ENCODE measurements around the gene ABCA9.

The ABCA9 gene

GRCh38 chr17:69067274-69068047 is 6.7 kb upstream of the ABCA9 start:
- no peak for DNase-seq

GRCh38 chr17:69066482-69066881 is 5.8 kb upstream of the ABCA9 start:
- DNase-seq = no peak

GRCh38 chr17:69065113-69065512 is 4.4 kb upstream of the ABCA9 start:
- no peak for DNase-seq

GRCh38 chr17:69064476-69064875 is 3.7 kb upstream of the ABCA9 start:
- DNase-seq = no peak

GRCh38 chr17:69064001-69064400 is 3.3 kb upstream of the ABCA9 start:
- no peak for DNase-seq

- DNase-seq = no peak
These were observed 2.3 kb upstream of the ABCA9 start for GRCh38 chr17:69062860-69063581.

- DNase-seq = no peak
These were observed 1.2 kb upstream of the ABCA9 start for GRCh38 chr17:69061721-69062556.

- no peak for DNase-seq
These were observed 1.1 kb downstream of the ABCA9 start for GRCh38 chr17:69059458-69060175.

GRCh38 chr17:69058165-69058564 is 2.6 kb downstream of the ABCA9 start:
- DNase-seq = peak; percentile 10

- no peak for DNase-seq
These were observed 3.4 kb downstream of the ABCA9 start for GRCh38 chr17:69057280-69057679.

- no peak for DNase-seq
These were observed 4.4 kb downstream of the ABCA9 start for GRCh38 chr17:69056179-69056823.

- DNase-seq = no peak
These were observed 5.4 kb downstream of the ABCA9 start for GRCh38 chr17:69055334-69055733.

- no peak for DNase-seq
These were observed 9.5 kb downstream of the ABCA9 start for GRCh38 chr17:69050999-69051775.

- DNase-seq = no peak
These were observed 12.1 kb downstream of the ABCA9 start for GRCh38 chr17:69048634-69049033.

GRCh38 chr17:69047368-69048263 is 13.1 kb downstream of the ABCA9 start:
- peak; percentile 12 for DNase-seq

GRCh38 chr17:69046121-69046807 is 14.5 kb downstream of the ABCA9 start:
- DNase-seq = no peak

GRCh38 chr17:69045646-69046045 is 15.1 kb downstream of the ABCA9 start:
- no peak for DNase-seq

- no peak for DNase-seq
These were observed 16.4 kb downstream of the ABCA9 start for GRCh38 chr17:69044371-69044770.

- DNase-seq = no peak
These were observed 17.5 kb downstream of the ABCA9 start for GRCh38 chr17:69043098-69043734.
